ENCODE results near the gene ACAP3.

ACAP3 gene

DNA sequence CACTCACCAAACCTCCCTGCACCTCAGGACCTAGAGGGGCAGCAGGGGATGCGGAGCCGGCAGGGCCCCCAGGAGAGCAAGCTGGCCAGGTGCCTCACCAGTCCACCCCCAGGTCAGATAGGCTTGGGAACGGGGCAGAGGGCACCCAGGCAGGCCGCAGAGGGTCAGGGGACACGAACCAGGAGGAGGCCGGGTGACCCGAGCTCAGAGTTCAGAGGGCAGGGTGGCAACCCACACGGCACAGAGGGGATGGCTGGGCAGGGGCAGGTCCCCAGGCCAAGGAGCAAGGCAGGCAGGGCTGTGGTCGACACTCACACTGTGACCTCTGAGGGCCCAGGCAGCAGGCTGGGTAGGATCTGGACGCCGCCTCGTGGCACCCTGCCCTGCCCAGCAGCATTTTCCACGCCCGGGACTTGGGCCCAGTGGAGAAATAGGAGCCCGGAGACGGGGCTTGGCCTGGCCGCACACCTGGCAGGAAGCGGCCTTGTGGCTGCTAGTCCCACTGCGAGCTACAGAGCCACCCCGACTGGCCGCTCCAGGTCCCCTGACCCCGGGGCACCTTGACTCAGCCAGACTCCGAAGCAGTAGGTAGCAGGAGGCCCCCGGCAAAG is 36.2 kb upstream of the ACAP3 start:
- DNase-seq, result no peak

DNA sequence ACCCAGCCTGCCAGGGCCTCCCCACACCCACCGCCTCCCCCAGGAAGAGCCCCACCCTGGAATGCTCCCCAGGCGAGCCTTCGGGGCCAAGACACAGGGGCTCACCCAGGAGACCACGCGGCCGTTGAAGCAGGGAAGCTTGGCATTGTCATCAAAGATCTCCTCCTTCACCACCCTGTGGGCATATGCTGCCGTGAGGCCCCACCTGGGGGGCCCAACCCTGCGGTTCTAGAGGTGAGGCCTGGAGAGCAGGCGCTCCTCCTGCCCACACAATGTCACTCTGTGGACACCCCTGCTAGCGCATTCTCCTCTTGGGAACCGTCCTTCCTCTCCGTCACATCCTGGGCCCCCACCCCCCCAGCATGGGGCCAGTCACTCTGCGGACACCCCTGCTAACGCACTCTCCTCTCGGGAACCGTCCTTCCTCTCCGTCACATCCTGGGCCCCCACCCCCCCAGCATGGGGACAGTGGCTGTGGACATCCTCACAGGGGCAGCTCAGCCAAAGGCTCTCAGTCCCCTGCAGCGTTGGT is 34.9 kb upstream of the ACAP3 start:
- DNase-seq, result no peak

DNA sequence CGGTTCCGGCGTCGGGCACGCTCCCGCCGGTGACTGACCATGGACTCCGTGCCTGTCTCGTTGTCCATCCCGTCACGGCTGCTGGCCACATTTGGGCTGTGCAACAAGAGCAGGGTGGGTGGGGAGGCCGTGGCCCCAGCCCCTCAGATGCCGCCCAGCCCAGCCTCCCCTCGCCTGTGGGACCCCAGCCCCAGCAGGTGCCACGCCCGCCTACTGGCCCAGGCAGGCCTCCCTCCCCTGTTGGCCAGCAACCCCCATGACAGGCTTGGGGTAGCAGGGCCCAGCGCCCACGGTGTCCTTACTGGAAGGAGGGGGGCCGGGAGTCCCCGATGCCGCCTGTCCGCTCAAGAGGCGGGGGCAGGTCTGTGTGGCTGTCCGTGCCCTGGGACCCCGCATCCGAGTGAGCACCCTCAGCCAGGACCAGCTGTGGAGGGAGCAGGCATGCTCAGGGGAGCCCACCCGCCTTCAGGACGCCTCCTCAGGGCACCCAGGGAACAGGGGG is 34.4 kb upstream of the ACAP3 start:
- DNase-seq, result no peak

DNA sequence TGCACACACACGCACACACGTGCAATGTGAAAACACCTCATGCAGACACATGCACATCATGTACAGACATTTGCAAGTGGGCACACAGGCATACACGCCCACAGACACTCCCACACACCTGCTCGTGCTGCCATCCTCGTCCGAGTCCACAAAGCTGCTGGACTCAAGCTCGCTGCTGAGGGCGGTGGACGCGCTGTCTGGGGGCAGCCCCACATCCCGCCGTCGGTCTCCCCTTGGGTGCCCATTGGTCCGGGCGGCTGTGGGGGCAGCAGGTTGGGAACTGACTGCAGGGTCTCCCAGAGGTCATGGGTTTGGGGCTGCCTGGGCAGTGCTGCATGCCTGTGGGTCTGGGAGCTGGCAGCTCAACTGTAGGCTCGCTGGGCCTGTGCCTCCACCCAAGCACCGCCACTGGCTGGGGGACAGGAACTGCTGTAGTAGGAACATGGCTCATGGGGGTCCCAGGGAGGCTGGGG is 33.9 kb upstream of the ACAP3 start:
- DNase-seq, result no peak

DNA sequence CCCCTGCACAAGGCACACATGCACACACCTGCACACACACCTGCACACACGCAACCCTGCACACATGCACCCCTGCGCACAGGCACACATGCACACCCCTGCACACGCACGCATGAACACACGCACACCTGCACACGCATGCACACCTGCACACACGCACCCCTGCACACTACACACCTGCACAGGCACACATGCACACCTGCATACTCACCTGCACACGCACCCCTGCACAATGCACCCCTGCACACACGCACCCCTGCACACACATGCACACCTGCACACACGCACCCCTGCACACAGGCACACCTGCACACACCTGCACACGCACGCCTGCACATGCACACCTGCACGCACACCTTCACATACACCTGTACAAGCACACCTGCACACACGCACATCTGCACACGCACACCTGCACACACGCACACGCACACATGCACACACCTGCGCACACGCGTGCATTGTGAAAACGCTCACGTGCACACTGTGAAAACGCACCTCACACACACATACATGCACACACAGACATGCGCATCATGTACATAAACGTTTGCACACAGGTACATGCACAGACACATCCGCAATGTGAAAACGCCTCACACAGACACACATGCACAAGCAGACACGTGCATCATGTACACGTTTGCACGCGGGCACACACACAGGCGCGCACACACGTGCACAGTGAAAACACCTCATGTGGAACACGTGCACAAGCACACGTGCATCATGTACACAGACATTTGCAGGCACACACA is 33.2 kb upstream of the ACAP3 start:
- no peak for DNase-seq

DNA sequence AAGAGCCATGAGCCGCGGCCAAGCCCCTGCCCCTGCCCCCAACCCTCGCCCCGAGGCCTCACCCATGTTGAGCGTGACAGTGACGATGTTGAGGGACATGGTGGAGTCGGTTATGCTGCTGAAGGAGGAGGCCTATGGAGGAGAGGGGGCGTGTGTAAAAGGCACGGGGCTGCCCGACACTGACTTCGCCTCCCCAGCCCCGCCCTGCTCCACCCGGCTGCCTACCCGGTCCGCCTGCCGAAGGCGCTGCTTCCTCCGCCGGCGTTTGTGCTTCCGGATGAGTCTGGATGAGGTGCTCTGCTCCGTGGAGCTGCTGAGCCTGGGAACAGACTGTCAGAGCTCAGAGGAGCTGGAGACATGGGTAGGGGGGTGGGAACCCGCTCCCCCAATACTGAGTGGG is 32.5 kb upstream of the ACAP3 start:
- DNase-seq, result no peak

DNA sequence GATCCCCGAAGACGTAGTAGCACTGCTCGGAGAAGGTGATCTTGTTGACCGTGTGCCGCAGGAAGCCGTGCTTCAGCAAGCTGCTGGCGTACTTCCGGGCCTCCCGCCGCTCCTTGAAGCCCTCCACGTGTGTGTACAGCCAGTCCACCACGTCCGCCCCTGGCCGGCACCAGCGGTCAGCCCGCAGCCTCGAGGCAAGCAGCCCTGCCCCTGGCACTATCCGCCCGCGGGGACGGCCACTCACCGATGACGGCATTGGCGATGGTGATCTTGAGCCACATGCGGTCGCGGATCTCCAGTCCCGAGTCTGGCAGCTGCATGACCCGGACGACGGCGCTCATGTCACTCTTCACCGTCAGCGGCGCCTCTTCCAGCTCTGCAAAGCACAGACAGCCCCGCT is 30.5 kb upstream of the ACAP3 start:
- no peak for DNase-seq

DNA sequence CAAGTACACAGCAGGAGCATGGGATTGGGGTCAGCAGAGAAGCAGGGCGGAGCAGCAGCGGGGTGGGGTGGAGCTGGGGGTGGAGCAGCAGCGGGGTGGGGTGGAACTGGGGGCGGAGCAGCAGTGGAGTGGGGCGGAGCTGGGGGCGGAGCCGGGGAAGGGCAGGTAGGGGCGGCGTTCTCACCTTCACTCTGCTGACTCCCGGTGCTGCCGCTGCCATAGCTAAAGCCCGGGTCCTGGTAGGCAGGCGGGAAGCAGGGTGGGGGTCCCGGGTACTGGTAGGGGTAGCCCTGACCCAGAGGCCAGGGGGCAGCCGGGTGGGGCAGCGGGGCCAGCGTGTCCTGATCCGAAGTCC is 30.0 kb upstream of the ACAP3 start:
- DNase-seq, result peak in 5 of 6 experiments; percentile 13 to 28 (median 18)

DNA sequence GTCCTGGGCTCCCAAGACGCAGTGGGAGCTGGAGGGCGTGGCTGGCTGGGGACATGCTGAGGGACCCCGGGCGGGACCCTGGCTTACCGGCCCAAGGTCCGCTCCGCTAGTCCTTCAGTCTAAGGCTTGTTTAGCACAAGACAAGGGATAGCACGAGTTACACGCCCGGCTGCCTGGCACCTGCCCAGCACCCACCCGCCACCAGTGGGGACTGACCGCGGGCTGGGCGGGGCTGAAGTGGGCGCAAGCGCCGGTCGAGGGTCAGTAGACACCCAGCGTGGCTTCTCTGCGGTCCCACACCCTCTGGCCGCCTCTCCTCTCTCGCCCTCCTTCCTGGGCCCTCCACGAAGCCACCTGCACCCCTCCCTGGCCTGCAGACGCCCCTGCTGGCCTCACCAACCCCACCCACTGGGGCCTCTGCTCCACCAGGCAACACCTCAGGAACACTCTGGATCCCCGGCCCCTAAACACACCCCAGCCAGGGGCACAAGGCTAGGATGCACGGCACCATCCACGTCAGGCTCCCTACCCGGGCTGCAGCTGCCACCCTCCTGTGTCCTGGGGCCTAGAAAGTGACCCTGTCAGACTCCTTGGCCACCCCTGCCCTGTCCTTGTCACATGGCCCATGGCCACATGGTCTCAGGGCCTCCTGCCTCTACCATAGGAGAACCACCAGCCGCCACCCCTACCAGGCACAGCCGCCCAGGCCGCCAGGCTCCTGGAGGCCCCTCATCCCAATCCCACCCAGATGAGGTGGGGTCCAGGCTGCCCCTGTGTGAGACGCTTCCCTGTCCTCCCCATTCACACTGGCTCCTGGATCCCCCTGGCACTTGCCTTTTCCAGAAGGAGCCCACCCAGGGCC is 29.4 kb upstream of the ACAP3 start:
- DNase-seq, result no peak

DNA sequence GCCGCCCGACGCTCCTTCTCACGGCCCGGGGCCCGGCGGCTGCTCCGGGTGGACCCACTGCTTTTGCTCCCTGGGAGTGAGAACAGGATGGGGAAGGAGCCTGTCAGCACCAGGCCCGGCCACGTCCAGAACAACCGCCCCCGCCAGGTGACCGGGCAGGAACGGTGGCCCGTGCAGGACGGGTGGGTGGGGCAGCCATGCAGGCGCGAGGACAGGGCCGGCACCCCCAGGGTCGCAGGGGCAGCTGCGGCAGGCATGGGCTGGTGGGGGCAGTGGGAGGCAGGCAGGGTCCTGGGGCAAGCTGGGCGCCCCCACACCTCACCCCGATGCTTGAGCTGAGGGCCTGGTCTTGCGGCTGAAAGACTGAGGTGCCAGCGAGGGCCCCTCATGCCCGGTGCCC is 28.7 kb upstream of the ACAP3 start:
- DNase-seq, result no peak

DNA sequence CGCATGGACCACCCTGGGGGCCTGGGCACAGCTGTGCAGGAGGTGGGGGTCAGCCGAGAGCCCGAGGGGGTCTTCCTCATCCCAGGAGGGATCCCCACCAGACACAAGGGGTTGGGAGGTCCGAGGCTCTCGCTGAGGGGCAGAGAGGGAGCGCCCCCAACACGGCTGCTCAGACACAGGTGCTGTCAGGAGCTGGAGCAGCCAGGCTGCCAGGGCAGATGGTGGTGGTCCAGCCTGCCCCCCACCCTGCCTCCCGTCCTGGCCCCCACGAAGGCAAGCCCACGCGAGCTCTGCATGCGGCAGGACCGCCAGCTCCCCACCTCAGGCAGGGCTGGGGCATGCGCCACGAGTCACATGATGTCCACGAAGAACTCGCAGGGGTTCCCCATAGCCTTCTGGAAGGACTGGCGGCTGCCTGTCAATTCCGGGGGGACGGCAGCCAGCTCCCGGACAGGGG is 28.1 kb upstream of the ACAP3 start:
- no peak for DNase-seq

DNA sequence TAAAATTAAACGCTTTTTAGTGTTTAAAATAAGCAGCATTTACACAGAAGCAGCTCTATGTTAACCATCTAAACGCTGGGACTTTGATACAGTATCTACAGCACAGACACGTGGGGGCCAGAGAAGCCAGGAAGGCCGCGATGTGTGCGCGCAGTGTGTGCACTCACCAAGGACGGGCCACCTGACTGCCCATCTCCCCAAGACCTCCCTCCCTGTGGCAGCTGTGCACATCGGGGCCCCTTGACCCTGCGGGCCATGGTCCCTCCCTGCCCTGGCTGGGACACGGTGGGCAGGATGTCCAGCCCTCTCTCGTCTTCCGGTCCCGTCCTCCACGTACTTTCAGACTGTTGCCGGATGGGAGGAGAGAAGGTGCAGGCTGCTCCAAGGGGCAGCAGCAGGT is 27.6 kb upstream of the ACAP3 start:
- no peak for DNase-seq

DNA sequence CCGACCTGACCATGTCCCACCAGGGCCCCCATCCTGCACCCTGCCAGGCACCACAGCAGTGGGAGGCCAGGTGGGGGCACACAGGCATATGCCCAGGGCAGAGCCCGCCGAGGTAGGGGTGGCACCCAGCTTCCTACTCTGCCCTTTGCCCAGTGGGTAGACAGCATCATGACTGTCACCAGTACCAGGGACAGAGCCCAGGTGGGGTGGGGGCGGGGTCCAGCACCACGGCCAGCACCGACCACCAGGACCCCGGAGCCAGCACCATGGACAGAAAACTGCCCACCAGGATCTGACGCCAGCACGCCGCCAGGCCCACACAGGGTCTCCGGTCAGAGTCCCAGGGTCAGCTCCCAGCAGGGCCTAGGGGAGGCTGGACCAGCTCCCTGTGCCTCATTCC is 27.1 kb upstream of the ACAP3 start:
- DNase-seq, result no peak

DNA sequence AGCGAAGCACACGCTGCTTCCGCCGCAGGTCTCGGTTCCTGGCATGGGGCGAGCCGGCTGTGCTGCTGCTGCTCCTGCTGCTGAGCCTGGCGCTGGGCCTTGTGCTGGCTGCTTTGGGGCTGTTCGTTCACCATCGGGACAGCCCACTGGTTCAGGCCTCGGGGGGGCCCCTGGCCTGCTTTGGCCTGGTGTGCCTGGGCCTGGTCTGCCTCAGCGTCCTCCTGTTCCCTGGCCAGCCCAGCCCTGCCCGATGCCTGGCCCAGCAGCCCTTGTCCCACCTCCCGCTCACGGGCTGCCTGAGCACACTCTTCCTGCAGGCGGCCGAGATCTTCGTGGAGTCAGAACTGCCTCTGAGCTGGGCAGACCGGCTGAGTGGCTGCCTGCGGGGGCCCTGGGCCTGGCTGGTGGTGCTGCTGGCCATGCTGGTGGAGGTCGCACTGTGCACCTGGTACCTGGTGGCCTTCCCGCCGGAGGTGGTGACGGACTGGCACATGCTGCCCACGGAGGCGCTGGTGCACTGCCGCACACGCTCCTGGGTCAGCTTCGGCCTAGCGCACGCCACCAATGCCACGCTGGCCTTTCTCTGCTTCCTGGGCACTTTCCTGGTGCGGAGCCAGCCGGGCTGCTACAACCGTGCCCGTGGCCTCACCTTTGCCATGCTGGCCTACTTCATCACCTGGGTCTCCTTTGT is 26.0 kb upstream of the ACAP3 start:
- no peak for DNase-seq

DNA sequence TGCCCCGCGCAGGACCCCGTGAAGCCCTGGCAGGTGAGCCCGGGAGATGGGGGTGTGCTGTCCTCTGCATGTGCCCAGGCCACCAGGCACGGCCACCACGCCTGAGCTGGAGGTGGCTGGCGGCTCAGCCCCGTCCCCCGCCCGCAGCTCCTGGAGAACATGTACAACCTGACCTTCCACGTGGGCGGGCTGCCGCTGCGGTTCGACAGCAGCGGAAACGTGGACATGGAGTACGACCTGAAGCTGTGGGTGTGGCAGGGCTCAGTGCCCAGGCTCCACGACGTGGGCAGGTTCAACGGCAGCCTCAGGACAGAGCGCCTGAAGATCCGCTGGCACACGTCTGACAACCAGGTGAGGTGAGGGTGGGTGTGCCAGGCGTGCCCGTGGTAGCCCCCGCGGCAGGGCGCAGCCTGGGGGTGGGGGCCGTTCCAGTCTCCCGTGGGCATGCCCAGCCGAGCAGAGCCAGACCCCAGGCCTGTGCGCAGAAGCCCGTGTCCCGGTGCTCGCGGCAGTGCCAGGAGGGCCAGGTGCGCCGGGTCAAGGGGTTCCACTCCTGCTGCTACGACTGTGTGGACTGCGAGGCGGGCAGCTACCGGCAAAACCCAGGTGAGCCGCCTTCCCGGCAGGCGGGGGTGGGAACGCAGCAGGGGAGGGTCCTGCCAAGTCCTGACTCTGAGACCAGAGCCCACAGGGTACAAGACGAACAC is 25.2 kb upstream of the ACAP3 start:
- no peak for DNase-seq

DNA sequence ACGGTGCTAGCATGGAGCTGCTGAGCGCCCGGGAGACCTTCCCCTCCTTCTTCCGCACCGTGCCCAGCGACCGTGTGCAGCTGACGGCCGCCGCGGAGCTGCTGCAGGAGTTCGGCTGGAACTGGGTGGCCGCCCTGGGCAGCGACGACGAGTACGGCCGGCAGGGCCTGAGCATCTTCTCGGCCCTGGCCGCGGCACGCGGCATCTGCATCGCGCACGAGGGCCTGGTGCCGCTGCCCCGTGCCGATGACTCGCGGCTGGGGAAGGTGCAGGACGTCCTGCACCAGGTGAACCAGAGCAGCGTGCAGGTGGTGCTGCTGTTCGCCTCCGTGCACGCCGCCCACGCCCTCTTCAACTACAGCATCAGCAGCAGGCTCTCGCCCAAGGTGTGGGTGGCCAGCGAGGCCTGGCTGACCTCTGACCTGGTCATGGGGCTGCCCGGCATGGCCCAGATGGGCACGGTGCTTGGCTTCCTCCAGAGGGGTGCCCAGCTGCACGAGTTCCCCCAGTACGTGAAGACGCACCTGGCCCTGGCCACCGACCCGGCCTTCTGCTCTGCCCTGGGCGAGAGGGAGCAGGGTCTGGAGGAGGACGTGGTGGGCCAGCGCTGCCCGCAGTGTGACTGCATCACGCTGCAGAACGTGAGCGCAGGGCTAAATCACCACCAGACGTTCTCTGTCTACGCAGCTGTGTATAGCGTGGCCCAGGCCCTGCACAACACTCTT is 24.5 kb upstream of the ACAP3 start:
- DNase-seq, result no peak

DNA sequence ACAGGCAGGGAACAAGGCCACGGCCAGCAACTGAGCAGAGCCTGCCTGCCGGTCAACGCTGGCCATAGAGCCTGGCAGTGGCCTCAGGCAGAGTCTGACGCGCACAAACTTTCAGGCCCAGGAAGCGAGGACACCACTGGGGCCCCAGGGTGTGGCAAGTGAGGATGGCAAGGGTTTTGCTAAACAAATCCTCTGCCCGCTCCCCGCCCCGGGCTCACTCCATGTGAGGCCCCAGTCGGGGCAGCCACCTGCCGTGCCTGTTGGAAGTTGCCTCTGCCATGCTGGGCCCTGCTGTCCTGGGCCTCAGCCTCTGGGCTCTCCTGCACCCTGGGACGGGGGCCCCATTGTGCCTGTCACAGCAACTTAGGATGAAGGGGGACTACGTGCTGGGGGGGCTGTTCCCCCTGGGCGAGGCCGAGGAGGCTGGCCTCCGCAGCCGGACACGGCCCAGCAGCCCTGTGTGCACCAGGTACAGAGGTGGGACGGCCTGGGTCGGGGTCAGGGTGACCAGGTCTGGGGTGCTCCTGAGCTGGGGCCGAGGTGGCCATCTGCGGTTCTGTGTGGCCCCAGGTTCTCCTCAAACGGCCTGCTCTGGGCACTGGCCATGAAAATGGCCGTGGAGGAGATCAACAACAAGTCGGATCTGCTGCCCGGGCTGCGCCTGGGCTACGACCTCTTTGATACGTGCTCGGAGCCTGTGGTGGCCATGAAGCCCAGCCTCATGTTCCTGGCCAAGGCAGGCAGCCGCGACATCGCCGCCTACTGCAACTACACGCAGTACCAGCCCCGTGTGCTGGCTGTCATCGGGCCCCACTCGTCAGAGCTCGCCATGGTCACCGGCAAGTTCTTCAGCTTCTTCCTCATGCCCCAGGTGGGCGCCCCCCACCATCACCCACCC is 23.6 kb upstream of the ACAP3 start, which contains the start of gene TAS1R3:
Gene TAS1R3, plus strand, starts transcription at position 213 of the 898 bp plus-strand sequence. Its CDS starts 66 bp downstream, at position 279.
- DNase-seq, result no peak

DNA sequence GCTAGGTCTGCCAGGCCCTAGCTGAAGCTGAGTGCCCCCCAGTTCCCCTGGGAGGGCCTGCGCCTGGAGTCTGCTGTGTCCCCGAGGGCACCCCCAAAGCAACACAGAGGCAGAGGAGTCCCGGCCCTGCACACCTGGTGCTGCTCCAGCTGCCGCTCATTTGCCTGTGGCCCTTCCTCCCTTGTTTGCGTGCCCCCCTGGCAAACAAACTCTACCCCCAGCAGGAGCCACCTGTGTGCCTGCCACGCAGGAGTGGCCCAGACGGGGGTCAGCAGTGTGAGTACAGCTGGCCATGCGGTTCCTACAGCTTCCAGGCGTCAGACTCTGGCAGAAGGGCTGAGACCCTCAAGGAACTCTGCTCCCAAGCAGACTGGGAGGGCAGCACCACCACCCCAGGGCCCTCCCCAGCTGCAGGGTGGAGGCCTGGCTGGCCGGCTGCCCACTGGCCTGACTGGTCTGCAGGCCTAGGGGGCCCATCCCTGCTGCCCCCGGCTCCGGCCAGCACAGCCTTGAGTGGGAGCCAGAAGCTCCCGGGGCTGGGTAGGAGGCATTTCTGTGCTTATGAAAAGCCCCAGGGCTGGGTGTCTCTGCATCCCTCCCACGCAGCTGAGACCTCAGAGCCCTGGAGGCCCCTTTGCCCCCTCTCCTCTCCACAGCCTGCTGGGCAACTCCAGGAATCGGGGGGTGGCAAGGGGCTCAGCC is 22.8 kb upstream of the ACAP3 start:
- no peak for DNase-seq
